H9 (cell line): Measurements from ENCODE around the gene MSL1. TPM values are rescaled to one million over a fixed set of nuclear protein-coding genes. Genes with fewer than 3 reads are reported as not detected.

Experiments
- DNase-seq: peaks from one replicate; pipeline ENCODE4 v3.0.0-alpha.2; 2017
- H2AFZ ChIP-seq: one replicate; pipeline ENCODE4 v1.6.1; 2013; ENCODE audit warnings: mild to moderate bottlenecking, low read length, control low read depth, moderate library complexity
- H2AK5ac ChIP-seq: 2 replicates; pipeline ENCODE4 v1.6.1; 2013; ENCODE audit warnings: low read length, control low read depth, mixed read lengths; ENCODE audit not compliant: insufficient read length
- H2BK120ac ChIP-seq: one replicate; pipeline ENCODE4 v1.6.1; 2013; ENCODE audit warnings: low read depth, mild to moderate bottlenecking, low read length, control low read depth, inconsistent platforms; ENCODE audit not compliant: poor library complexity, severe bottlenecking
- H2BK12ac ChIP-seq: 2 replicates; pipeline ENCODE4 v1.6.1; 2013; ENCODE audit warnings: low read length, control low read depth, mixed read lengths, low read depth; ENCODE audit not compliant: insufficient read length
- H2BK15ac ChIP-seq: 2 replicates; pipeline ENCODE4 v1.6.1; 2013; ENCODE audit warnings: low read depth, low read length, control low read depth
- H2BK20ac ChIP-seq: one replicate; pipeline ENCODE4 v1.6.1; 2013; ENCODE audit warnings: low read depth, mild to moderate bottlenecking, low read length, control low read depth, inconsistent platforms; ENCODE audit not compliant: poor library complexity, severe bottlenecking
- H2BK5ac ChIP-seq: 2 replicates; pipeline ENCODE4 v1.6.1; 2013; ENCODE audit warnings: low read length, control low read depth, mixed read lengths; ENCODE audit not compliant: insufficient read length
- H3K14ac ChIP-seq: 2 replicates; pipeline ENCODE4 v1.6.1; 2013; ENCODE audit warnings: low read length, control low read depth; ENCODE audit not compliant: insufficient read depth
- H3K18ac ChIP-seq: 2 replicates; pipeline ENCODE4 v1.6.1; 2013; ENCODE audit warnings: low read depth, mild to moderate bottlenecking, mixed read lengths, low read length, control low read depth; ENCODE audit not compliant: insufficient read length
- H3K23ac ChIP-seq: 2 replicates; pipeline ENCODE4 v1.6.1; 2013; ENCODE audit warnings: low read length, control low read depth, mixed read lengths, low read depth; ENCODE audit not compliant: insufficient read length
- H3K23me2 ChIP-seq: 2 replicates; pipeline ENCODE4 v1.6.1; 2013; ENCODE audit warnings: low read depth, mild to moderate bottlenecking, mixed read lengths, low read length, control low read depth; ENCODE audit not compliant: insufficient read length, poor library complexity, severe bottlenecking
- H3K27ac ChIP-seq: 2 replicates; pipeline ENCODE4 v1.5.1; 2013; ENCODE audit warnings: low read length, control low read depth, mixed read lengths, low read depth; ENCODE audit not compliant: insufficient read length
- H3K27me3 ChIP-seq: 2 replicates; pipeline ENCODE4 v1.6.1; 2013; ENCODE audit warnings: low read length, control low read depth, inconsistent platforms; ENCODE audit not compliant: insufficient read depth
- H3K4ac ChIP-seq: 2 replicates; pipeline ENCODE4 v1.6.1; 2013; ENCODE audit warnings: low read depth, mild to moderate bottlenecking, control low read depth, inconsistent platforms, low read length, moderate library complexity
- H3K4me1 ChIP-seq: 2 replicates; pipeline ENCODE4 v1.6.1; 2013; ENCODE audit warnings: low read length, control low read depth, inconsistent platforms; ENCODE audit not compliant: insufficient read depth
- H3K4me2 ChIP-seq: 2 replicates; pipeline ENCODE4 v1.6.1; 2013; ENCODE audit warnings: low read length, control low read depth, mixed read lengths; ENCODE audit not compliant: insufficient read length, insufficient read depth
- H3K56ac ChIP-seq: 2 replicates; pipeline ENCODE4 v1.6.1; 2013; ENCODE audit warnings: low read depth, mild to moderate bottlenecking, mixed read lengths, low read length, control low read depth; ENCODE audit not compliant: insufficient read length
- H3K79me1 ChIP-seq: 2 replicates; pipeline ENCODE4 v1.6.1; 2013; ENCODE audit warnings: low read depth, mild to moderate bottlenecking, moderate library complexity, low read length, control low read depth, inconsistent platforms; ENCODE audit not compliant: insufficient read depth, poor library complexity, severe bottlenecking
- H3K79me2 ChIP-seq: 2 replicates; pipeline ENCODE4 v1.6.1; 2013; ENCODE audit warnings: low read length, control low read depth, inconsistent platforms; ENCODE audit not compliant: insufficient read depth
- H3K9ac ChIP-seq: 2 replicates; pipeline ENCODE4 v1.6.1; 2013; ENCODE audit warnings: low read length, control low read depth, mixed read lengths; ENCODE audit not compliant: insufficient read length; ENCODE audit errors: extremely low read depth
- H3K9me3 ChIP-seq: one replicate; pipeline ENCODE4 v1.6.1; 2013; ENCODE audit warnings: low read depth, low read length, inconsistent platforms; ENCODE audit not compliant: control insufficient read depth
- H3T11ph ChIP-seq: one replicate; pipeline ENCODE4 v1.6.1; 2013; ENCODE audit warnings: mild to moderate bottlenecking, low read length, control low read depth, inconsistent platforms
- H4K20me1 ChIP-seq: one replicate; pipeline ENCODE4 v1.6.1; 2013; ENCODE audit not compliant: control insufficient read depth, insufficient read length, insufficient read depth
- H4K5ac ChIP-seq: 2 replicates; pipeline ENCODE4 v1.6.1; 2013; ENCODE audit warnings: low read depth, mild to moderate bottlenecking, mixed read lengths, low read length, control low read depth; ENCODE audit not compliant: insufficient read length
- H4K8ac ChIP-seq: replicated peaks from 2 replicates; pipeline ENCODE4 v1.6.1; 2013; ENCODE audit warnings: low read length, control low read depth, mixed read lengths, low read depth; ENCODE audit not compliant: insufficient read length
- H4K91ac ChIP-seq: 2 replicates; pipeline ENCODE4 v1.6.1; 2013; ENCODE audit warnings: low read depth, mild to moderate bottlenecking, moderate library complexity, mixed read lengths, low read length, control low read depth; ENCODE audit not compliant: insufficient read length
- H3K27ac Mint-ChIP-seq, 3 experiments: 2 replicates in 2 of 3; 3 replicates in 1 of 3; pipeline ENCODE4 v1.8.0; 2020 to 2021; ENCODE audit warnings: mixed read lengths in 3 of 3, mild to moderate bottlenecking in 1 of 3, moderate library complexity in 1 of 3
- H3K27me3 Mint-ChIP-seq: 2 replicates; pipeline ENCODE4 v1.8.0; 2021; ENCODE audit warnings: low read depth, mild to moderate bottlenecking, moderate library complexity, mixed read lengths
- H3K36me3 Mint-ChIP-seq, 3 experiments: 2 replicates in 2 of 3; 3 replicates in 1 of 3; pipeline ENCODE4 v1.8.0; 2020 to 2021; ENCODE audit warnings: low read depth in 3 of 3, mixed read lengths in 3 of 3; ENCODE audit not compliant: insufficient read depth in 1 of 3
- H3K4me1 Mint-ChIP-seq, 2 experiments: 2 replicates each; pipeline ENCODE4 v1.8.0; 2020; ENCODE audit warnings: mixed read lengths in 2 of 2
- H3K4me3 Mint-ChIP-seq, 2 experiments: 2 replicates in 1 of 2; 3 replicates in 1 of 2; pipeline ENCODE4 v1.8.0; 2020 to 2021; ENCODE audit warnings: mild to moderate bottlenecking in 2 of 2, mixed read lengths in 2 of 2, moderate library complexity in 1 of 2
- H3K9me3 Mint-ChIP-seq, 2 experiments: 2 replicates in 1 of 2; 3 replicates in 1 of 2; pipeline ENCODE4 v1.8.0; 2020; ENCODE audit warnings: mild to moderate bottlenecking in 2 of 2, mixed read lengths in 2 of 2, moderate library complexity in 1 of 2
- CTCF ChIP-seq: fragments of 200-600 bp; sonication (generic); conservative IDR thresholded peaks from 3 replicates; pipeline ENCODE4 v1.8.0; 2021; ENCODE audit warnings: antibody characterized with exemption, mild to moderate bottlenecking
- WGBS: extraction: QIAGEN DNeasy Blood & Tissue Kit; methylation state at CpG from one replicate; pipeline ENCODE4 v1.1.7; 2013; ENCODE audit warnings: missing lambda C conversion rate, low lambda C conversion rate, mixed read lengths; ENCODE audit not compliant: insufficient read length; ENCODE audit errors: extremely low coverage; 5-methylcytosine and 5-hydroxymethylcytosine counted together
- total RNA-seq: library from RNA; stranded (reverse); gene quantifications from 2 replicates; pipeline ENCODE4 v1.2.1, GENCODE V29; 2021

The MSL1 gene
- total RNA-seq, 1 experiment from 2014 or later, result 105 TPM

DNA sequence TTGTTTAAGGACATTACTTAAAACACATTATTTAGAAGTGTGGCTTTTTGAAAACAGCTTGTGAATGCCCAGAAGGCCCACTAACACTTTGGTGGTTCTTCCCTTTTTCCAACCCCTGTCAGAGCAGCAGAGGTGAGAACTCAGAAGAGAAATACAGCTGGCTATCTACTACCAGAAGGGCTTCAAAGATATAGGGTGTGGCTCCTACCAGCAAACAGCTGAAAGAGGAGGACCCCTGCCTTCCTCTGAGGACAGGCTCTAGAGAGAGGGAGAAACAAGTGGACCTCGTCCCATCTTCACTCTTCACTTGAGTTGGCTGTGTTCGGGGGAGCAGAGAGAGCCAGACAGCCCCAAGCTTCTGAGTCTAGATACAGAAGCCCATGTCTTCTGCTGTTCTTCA, 48.6 kb downstream of the MSL1 start:
- Histone ChIP-seq H4K8ac (no peak overlapping the region), H3K9ac (no peak overlapping the region), H2BK12ac (no peak overlapping the region), H2BK15ac (no peak overlapping the region), H3K4me1 (no peaks in the 10 kb centered on the region), H4K91ac (no peak overlapping the region), H3K23ac (no peak overlapping the region), H3K27me3 (no peaks in the 10 kb centered on the region), H3K4ac (no peak overlapping the region), H3K23me2 (no peaks in the 10 kb centered on the region), H2BK5ac (no peak overlapping the region), H4K20me1 (no peaks in the 10 kb centered on the region), H3K4me2 (no peak overlapping the region), H2BK120ac (no peak overlapping the region), H4K5ac (no peak overlapping the region), H3K56ac (no peak overlapping the region), H2AK5ac (no peak overlapping the region), H3K79me1 (no peaks in the 10 kb centered on the region), H3T11ph (no peak overlapping the region), H3K14ac (no peak overlapping the region), H3K9me3 (no peaks in the 10 kb centered on the region), H2AFZ (no peak overlapping the region), H3K18ac (no peak overlapping the region), H2BK20ac (no peak overlapping the region), H3K79me2 (no peaks in the 10 kb centered on the region), H3K27ac (no peak overlapping the region)
- Mint-ChIP-seq H3K9me3 (no peaks in the 10 kb centered on the region), H3K4me3 (no peak overlapping the region), H3K4me1 (peaks cover 5 to 6% of the 10 kb centered on the region in 2 experiments), H3K27me3 (no peaks in the 10 kb centered on the region), H3K27ac (no peak overlapping the region), H3K36me3 (peaks cover 50 to 92% (median 89%) of the 10 kb centered on the region in 3 experiments; a peak in 6 of 7 replicates)
- WGBS, result no CpG with 5 or more reads among the region's 2 CpGs
- DNase-seq, result no peak
- TF ChIP-seq CTCF, result no peak
